H1 (cell line): ENCODE data around the gene TMEM89.

Experiments
- CREB1 ChIP-seq: IDR thresholded peaks from 2 replicates; pipeline ENCODE4 v1.6.1; 2012; ENCODE audit warnings: inconsistent platforms
- EP300 ChIP-seq, 2 experiments: IDR thresholded peaks; 1 replicate in 1 of 2; 2 replicates in 1 of 2; pipeline ENCODE4 v1.6.1; 2011 to 2012; ENCODE audit warnings: low read depth in 2 of 2, low read length in 2 of 2, mild to moderate bottlenecking in 2 of 2, borderline replicate concordance in 1 of 2, inconsistent platforms in 1 of 2, moderate library complexity in 1 of 2
- EZH2 ChIP-seq: fragments of 200-600 bp; sonication (generic); IDR thresholded peaks from 2 replicates; pipeline ENCODE4 v1.7.1; 2012; ENCODE audit warnings: low read depth, mild to moderate bottlenecking, moderate library complexity, low read length, inconsistent platforms; ENCODE audit not compliant: severe bottlenecking
- JUND ChIP-seq: IDR thresholded peaks from 2 replicates; pipeline ENCODE4 v1.6.1; 2011; ENCODE audit warnings: mild to moderate bottlenecking, improper control_type of control experiment, low read length
- KDM5A ChIP-seq: fragments of 200-600 bp; IDR thresholded peaks from 2 replicates; pipeline ENCODE4 v1.7.1; 2012; ENCODE audit warnings: mild to moderate bottlenecking, low read length, inconsistent platforms, mixed read lengths
- MAX ChIP-seq: IDR thresholded peaks from 2 replicates; pipeline ENCODE4 v1.6.1; 2012; ENCODE audit warnings: inconsistent platforms
- POLR2A ChIP-seq, 2 experiments: IDR thresholded peaks; 1 replicate in 1 of 2; 2 replicates in 1 of 2; pipeline ENCODE4 v1.6.1; 2011; ENCODE audit warnings: low read depth in 2 of 2, low read length in 2 of 2, mild to moderate bottlenecking in 2 of 2; ENCODE audit errors: control extremely low read depth in 1 of 2
- POLR2AphosphoS5 ChIP-seq: IDR thresholded peaks from 2 replicates; pipeline ENCODE4 v1.6.1; 2011; ENCODE audit warnings: low read depth, low read length
- RAD21 ChIP-seq, 2 experiments: IDR thresholded peaks in 1 of 2; conservative IDR thresholded peaks in 1 of 2; 2 replicates each; pipeline ENCODE4 v1.6.1; 2011; ENCODE audit warnings: low read depth in 2 of 2, low read length in 2 of 2, improper control_type of control experiment in 1 of 2, inconsistent platforms in 1 of 2, mild to moderate bottlenecking in 1 of 2, moderate library complexity in 1 of 2
- SIN3A ChIP-seq, 2 experiments: IDR thresholded peaks in 1 of 2; conservative IDR thresholded peaks in 1 of 2; 2 replicates each; pipeline ENCODE4 v1.6.1; 2011 to 2012; ENCODE audit warnings: low read length in 2 of 2, improper control_type of control experiment in 1 of 2, low read depth in 1 of 2, mild to moderate bottlenecking in 1 of 2
- SP1 ChIP-seq: IDR thresholded peaks from 2 replicates; pipeline ENCODE4 v1.6.1; 2011; ENCODE audit warnings: low read depth, low read length
- SRF ChIP-seq: IDR thresholded peaks from 2 replicates; pipeline ENCODE4 v1.6.1; 2011; ENCODE audit warnings: mild to moderate bottlenecking, low read depth, low read length, moderate library complexity
- TEAD4 ChIP-seq: IDR thresholded peaks from 2 replicates; pipeline ENCODE4 v1.6.1; 2012; ENCODE audit warnings: low read depth, low read length, inconsistent platforms, mixed read lengths
- TF ChIP-seq, protein P1 (sequence below), 3 experiments: IDR thresholded peaks; 1 replicate in 2 of 3; 2 replicates in 1 of 3; pipeline versions ENCODE4 v1.5.1 to v1.6.1; 2011; ENCODE audit warnings: low read length in 3 of 3, mild to moderate bottlenecking in 3 of 3, inconsistent platforms in 2 of 3, low read depth in 1 of 3, moderate library complexity in 1 of 3; ENCODE audit not compliant: insufficient read depth in 1 of 3; ENCODE audit errors: control extremely low read depth in 1 of 3

GRCh38 chr3:48639944-48640606 is 18.5 kb upstream of the TMEM89 start:
- TF ChIP-seq, protein P1, sequence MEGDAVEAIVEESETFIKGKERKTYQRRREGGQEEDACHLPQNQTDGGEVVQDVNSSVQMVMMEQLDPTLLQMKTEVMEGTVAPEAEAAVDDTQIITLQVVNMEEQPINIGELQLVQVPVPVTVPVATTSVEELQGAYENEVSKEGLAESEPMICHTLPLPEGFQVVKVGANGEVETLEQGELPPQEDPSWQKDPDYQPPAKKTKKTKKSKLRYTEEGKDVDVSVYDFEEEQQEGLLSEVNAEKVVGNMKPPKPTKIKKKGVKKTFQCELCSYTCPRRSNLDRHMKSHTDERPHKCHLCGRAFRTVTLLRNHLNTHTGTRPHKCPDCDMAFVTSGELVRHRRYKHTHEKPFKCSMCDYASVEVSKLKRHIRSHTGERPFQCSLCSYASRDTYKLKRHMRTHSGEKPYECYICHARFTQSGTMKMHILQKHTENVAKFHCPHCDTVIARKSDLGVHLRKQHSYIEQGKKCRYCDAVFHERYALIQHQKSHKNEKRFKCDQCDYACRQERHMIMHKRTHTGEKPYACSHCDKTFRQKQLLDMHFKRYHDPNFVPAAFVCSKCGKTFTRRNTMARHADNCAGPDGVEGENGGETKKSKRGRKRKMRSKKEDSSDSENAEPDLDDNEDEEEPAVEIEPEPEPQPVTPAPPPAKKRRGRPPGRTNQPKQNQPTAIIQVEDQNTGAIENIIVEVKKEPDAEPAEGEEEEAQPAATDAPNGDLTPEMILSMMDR (IDR thresholded peaks at IDR 0.05; ENCODE audit: control extremely low read depth in 1 of 3, insufficient read depth in 1 of 3, low read depth in 1 of 3, low read length in 3 of 3): no peak
- no peak for TF ChIP-seq SIN3A (conservative IDR thresholded peaks at IDR 0.05 in 1 of 2, IDR thresholded peaks at IDR 0.05 in 1 of 2; ENCODE audit: low read depth in 1 of 2, low read length in 2 of 2)
- TF ChIP-seq MAX: no peak
- no peak for TF ChIP-seq KDM5A
- no peak for TF ChIP-seq RAD21 (IDR thresholded peaks at IDR 0.05 in 1 of 2, conservative IDR thresholded peaks at IDR 0.05 in 1 of 2; ENCODE audit: low read depth in 2 of 2, low read length in 2 of 2)
- TF ChIP-seq POLR2A (IDR thresholded peaks at IDR 0.05; ENCODE audit: control extremely low read depth in 1 of 2, low read depth in 2 of 2, low read length in 2 of 2): no peak
- TF ChIP-seq JUND: no peak
- no peak for TF ChIP-seq TEAD4
- TF ChIP-seq SRF: no peak
- TF ChIP-seq CREB1: no peak
- no peak for TF ChIP-seq SP1
- no peak for TF ChIP-seq EP300 (IDR thresholded peaks at IDR 0.05; ENCODE audit: borderline replicate concordance in 1 of 2, low read depth in 2 of 2, low read length in 2 of 2)
- TF ChIP-seq POLR2AphosphoS5: no peak
- TF ChIP-seq EZH2: no peak
